ENCODE measurements around the gene ABHD17A. TPM values are rescaled to one million over a fixed set of nuclear protein-coding genes. Genes with fewer than 3 reads are reported as not detected.
A peak's percentile ranks its signal among the peaks of the same experiment; 100 is the strongest.
"Not testable (repeated sequence)": the region's sequence is repeated elsewhere in the genome, so short reads cannot be mapped to it uniquely, and the experiment has no call there.

ABHD17A gene
- 20.2 and 87.0 TPM in 2 replicates for total RNA-seq (ENCODE audit: low replicate concordance)

DNA sequence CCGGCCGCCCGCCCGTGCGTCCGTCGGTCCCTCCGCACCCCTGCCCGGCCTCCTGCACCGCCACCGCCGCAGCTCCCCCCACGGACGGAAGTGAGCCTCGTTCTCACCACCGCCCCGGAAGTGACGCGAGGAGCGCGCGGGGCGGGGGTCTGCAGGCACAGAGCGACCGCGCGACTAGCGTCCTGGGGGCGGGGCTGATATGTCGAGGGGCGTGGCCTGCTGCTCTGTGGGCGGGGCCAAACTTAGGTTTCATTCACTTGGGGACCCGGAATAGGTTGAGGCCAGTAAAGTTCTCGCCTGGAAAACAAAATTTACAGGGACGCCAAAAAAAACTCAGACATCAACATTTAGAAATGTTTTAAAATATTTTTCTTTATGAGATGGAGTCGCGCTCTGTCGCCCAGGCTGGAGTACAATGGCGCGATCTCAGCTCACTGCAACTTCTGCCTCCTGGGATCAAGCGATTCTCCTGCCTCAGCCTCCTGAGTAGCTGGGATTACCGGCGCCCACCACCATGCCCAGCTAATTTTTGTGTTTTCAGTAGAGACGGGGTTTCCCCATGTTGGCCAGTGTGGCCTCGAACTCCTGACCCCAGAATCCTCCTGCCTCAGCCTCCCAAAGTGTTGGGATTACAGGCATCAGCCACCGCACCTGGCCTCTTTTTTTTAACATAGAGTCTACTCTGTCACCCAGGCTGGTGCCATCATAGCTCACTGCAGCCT, at the start of gene ABHD17A:
ABHD17A (minus strand) TSS at position 99 of the 722 bp plus-strand sequence. CDS start 3,930 bp downstream, outside the sequence.
- Mint-ChIP-seq H3K4me1 (peaks cover 31% of the 10 kb centered on the region), H3K27me3 (ENCODE audit: insufficient read depth, low read depth) (peaks cover 15% of the 10 kb centered on the region), H3K4me3 (peak within 1 kb of the TSS; percentile 97), H3K27ac (peak within 1 kb of the TSS; percentile 44)
- H3K9me3 Mint-ChIP-seq; H3K36me3 ChIP-seq; H3K36me3 Mint-ChIP-seq; H3K27me3 ChIP-seq; H2AFZ ChIP-seq (replicated peaks); H3K9me3 ChIP-seq (ENCODE audit: low read depth); H3K27ac ChIP-seq: not testable (repeated sequence)
- Histone ChIP-seq H4K20me1 (ENCODE audit: low read depth) (peaks cover 27% of the 10 kb centered on the region), H3K4me1 (peaks cover 34% of the 10 kb centered on the region), H3F3A (ENCODE audit: low read depth) (peaks cover 29% of the 10 kb centered on the region), H3K4me3 (peak within 1 kb of the TSS; percentile 73), H3K4me2 (peak within 1 kb of the TSS; percentile 90), H3K79me2 (ENCODE audit: low read depth) (peaks cover 34% of the 10 kb centered on the region), H3K9ac (peak within 1 kb of the TSS; percentile 61)
- DNase-seq (ENCODE audit: low spot score): peak; percentile 98

DNA sequence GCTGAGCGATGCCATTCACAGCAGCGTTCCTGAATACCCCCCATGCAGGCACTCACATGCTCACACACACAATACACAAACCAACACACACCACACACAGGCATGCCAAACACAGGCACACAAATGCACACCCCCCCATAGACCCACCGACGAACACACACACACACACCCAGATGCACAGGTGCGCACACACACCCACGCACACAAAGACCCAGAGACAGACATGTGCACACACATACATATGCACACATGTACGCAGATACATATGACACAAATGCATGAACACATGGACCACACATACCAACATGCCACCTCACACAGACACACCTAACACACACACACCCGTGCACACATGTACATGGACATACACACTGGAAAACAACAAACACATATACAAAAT, 48.6 kb upstream of the ABHD17A start:
- H3K27me3 Mint-ChIP-seq (ENCODE audit: insufficient read depth, low read depth): peaks cover 7% of the 10 kb centered on the region
- peaks cover 15% of the 10 kb centered on the region for H3K9me3 Mint-ChIP-seq

GRCh38 chr19:1933244-1933643, 47.9 kb upstream of the ABHD17A start:
- Histone ChIP-seq H2AFZ (replicated peaks) (no peak overlapping the region), H3F3A (ENCODE audit: low read depth) (peaks cover 12% of the 10 kb centered on the region), H3K27ac (no peak overlapping the region), H3K9ac (no peak overlapping the region), H3K9me3 (ENCODE audit: low read depth) (no peaks in the 10 kb centered on the region), H3K4me2 (no peak overlapping the region), H3K36me3 (no peaks in the 10 kb centered on the region), H3K79me2 (ENCODE audit: low read depth) (no peaks in the 10 kb centered on the region), H3K27me3 (peaks cover 10% of the 10 kb centered on the region), H3K4me1 (no peaks in the 10 kb centered on the region), H3K4me3 (no peak overlapping the region), H4K20me1 (ENCODE audit: low read depth) (no peaks in the 10 kb centered on the region)
- no peak overlapping the region for H3K4me3 Mint-ChIP-seq
- peaks cover 5% of the 10 kb centered on the region for H3K36me3 Mint-ChIP-seq
- DNase-seq (ENCODE audit: low spot score): no peak
- TF ChIP-seq EZH2 (IDR thresholded peaks at IDR 0.05) (no peak), EZH2phosphoT487 (IDR thresholded peaks at IDR 0.05) (no peak)
- TF ChIP-seq, protein P1, sequence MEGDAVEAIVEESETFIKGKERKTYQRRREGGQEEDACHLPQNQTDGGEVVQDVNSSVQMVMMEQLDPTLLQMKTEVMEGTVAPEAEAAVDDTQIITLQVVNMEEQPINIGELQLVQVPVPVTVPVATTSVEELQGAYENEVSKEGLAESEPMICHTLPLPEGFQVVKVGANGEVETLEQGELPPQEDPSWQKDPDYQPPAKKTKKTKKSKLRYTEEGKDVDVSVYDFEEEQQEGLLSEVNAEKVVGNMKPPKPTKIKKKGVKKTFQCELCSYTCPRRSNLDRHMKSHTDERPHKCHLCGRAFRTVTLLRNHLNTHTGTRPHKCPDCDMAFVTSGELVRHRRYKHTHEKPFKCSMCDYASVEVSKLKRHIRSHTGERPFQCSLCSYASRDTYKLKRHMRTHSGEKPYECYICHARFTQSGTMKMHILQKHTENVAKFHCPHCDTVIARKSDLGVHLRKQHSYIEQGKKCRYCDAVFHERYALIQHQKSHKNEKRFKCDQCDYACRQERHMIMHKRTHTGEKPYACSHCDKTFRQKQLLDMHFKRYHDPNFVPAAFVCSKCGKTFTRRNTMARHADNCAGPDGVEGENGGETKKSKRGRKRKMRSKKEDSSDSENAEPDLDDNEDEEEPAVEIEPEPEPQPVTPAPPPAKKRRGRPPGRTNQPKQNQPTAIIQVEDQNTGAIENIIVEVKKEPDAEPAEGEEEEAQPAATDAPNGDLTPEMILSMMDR (IDR thresholded peaks at IDR 0.05): no peak
- H3K4me1 Mint-ChIP-seq: peaks cover 10% of the 10 kb centered on the region
- H3K27me3 Mint-ChIP-seq (ENCODE audit: insufficient read depth, low read depth): peaks cover 7% of the 10 kb centered on the region
- H3K9me3 Mint-ChIP-seq: peaks cover 15% of the 10 kb centered on the region
- no peak overlapping the region for H3K27ac Mint-ChIP-seq

More for the DNA sequence above, 48.6 kb upstream of the ABHD17A start:
- Histone ChIP-seq H3K4me3 (no peak overlapping the region), H3K9me3 (ENCODE audit: low read depth) (no peaks in the 10 kb centered on the region), H3K4me1 (no peaks in the 10 kb centered on the region), H3F3A (ENCODE audit: low read depth) (peaks cover 11% of the 10 kb centered on the region), H2AFZ (replicated peaks) (no peak overlapping the region), H3K4me2 (no peak overlapping the region), H3K36me3 (no peaks in the 10 kb centered on the region), H3K27ac (no peak overlapping the region), H4K20me1 (ENCODE audit: low read depth) (no peaks in the 10 kb centered on the region), H3K79me2 (ENCODE audit: low read depth) (no peaks in the 10 kb centered on the region), H3K27me3 (peaks cover 3% of the 10 kb centered on the region), H3K9ac (no peak overlapping the region)
- TF ChIP-seq, protein P1 (IDR thresholded peaks at IDR 0.05): no peak
- TF ChIP-seq EZH2 (IDR thresholded peaks at IDR 0.05) (no peak), EZH2phosphoT487 (IDR thresholded peaks at IDR 0.05) (no peak)
- Mint-ChIP-seq H3K4me1 (peaks cover 10% of the 10 kb centered on the region), H3K27ac (peak overlapping the region; percentile 6), H3K36me3 (peaks cover 5% of the 10 kb centered on the region), H3K4me3 (peak overlapping the region; percentile 16)
- DNase-seq (ENCODE audit: low spot score): no peak

DNA sequence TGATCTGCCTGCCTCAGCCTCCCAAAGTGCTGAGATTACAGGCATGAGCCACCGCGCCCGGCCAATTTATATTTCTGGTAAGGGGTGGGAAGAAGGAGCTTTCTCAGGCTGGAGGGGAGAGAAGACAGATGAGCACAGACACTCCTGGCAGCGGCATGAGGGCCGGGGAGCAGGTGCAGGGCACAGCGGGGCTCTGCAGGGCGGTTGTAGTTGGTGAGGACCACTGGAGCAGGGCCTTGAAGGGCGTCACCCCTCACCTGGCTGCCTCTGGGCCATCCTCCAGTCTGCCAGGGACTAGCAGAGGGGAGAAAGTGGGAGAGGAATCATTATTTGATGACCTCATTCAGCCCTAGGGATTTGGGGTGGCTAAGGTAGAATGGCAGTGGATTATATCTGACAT, 47.1 kb upstream of the ABHD17A start:
- peaks cover 12% of the 10 kb centered on the region for H3F3A ChIP-seq (ENCODE audit: low read depth)
- no peaks in the 10 kb centered on the region for H3K36me3 ChIP-seq
- H3K4me3 Mint-ChIP-seq: peak overlapping the region; percentile 48
- no peak overlapping the region for H3K27ac Mint-ChIP-seq
- peaks cover 4% of the 10 kb centered on the region for H3K27me3 Mint-ChIP-seq (ENCODE audit: insufficient read depth, low read depth)
- H3K4me1 ChIP-seq: no peaks in the 10 kb centered on the region
- no peak for DNase-seq (ENCODE audit: low spot score)
- no peak overlapping the region for H3K9ac ChIP-seq
- TF ChIP-seq, protein P1 (IDR thresholded peaks at IDR 0.05): no peak
- TF ChIP-seq EZH2 (IDR thresholded peaks at IDR 0.05): no peak
- no peak for TF ChIP-seq EZH2phosphoT487 (IDR thresholded peaks at IDR 0.05)
- H3K36me3 Mint-ChIP-seq: peaks cover 5% of the 10 kb centered on the region
- no peaks in the 10 kb centered on the region for H3K9me3 ChIP-seq (ENCODE audit: low read depth)
- H3K27me3 ChIP-seq: peaks cover 11% of the 10 kb centered on the region
- peaks cover 15% of the 10 kb centered on the region for H3K9me3 Mint-ChIP-seq
- no peaks in the 10 kb centered on the region for H3K79me2 ChIP-seq (ENCODE audit: low read depth)
- peaks cover 10% of the 10 kb centered on the region for H3K4me1 Mint-ChIP-seq
- H2AFZ ChIP-seq (replicated peaks): no peak overlapping the region
- H3K4me3 ChIP-seq: no peak overlapping the region
- no peaks in the 10 kb centered on the region for H4K20me1 ChIP-seq (ENCODE audit: low read depth)
- H3K27ac ChIP-seq: no peak overlapping the region
- H3K4me2 ChIP-seq: no peak overlapping the region

All from neural progenitor cell (in vitro differentiated cells).